Muscle layer of colon (tissue), 2 donors: ENCODE measurements around the gene NBDY.

Source experiments
- H3K27ac ChIP-seq: one replicate; pipeline ENCODE4 v1.7.0; 2013; ENCODE audit warnings: low read depth, mild to moderate bottlenecking, low read length, moderate library complexity
- H3K27me3 ChIP-seq, 2 donors: one replicate each; pipeline ENCODE4 v1.7.0; 2013; ENCODE audit warnings: low read length in 2 of 2, mild to moderate bottlenecking in 2 of 2; ENCODE audit not compliant: insufficient read depth in 2 of 2, control insufficient read depth in 1 of 2
- H3K36me3 ChIP-seq: one replicate; pipeline ENCODE4 v1.7.0; 2013; ENCODE audit warnings: mild to moderate bottlenecking, low read length; ENCODE audit not compliant: insufficient read depth
- H3K4me1 ChIP-seq: one replicate; pipeline ENCODE4 v1.7.0; 2013; ENCODE audit warnings: mild to moderate bottlenecking, low read length; ENCODE audit not compliant: insufficient read depth
- H3K4me3 ChIP-seq, 2 donors: one replicate each; pipeline ENCODE4 v1.7.0; 2013; ENCODE audit warnings: low read length in 2 of 2, low read depth in 1 of 2, mild to moderate bottlenecking in 1 of 2, moderate library complexity in 1 of 2
- H3K9ac ChIP-seq: one replicate; pipeline ENCODE4 v1.7.0; 2013; ENCODE audit warnings: low read length
- H3K9me3 ChIP-seq: one replicate; pipeline ENCODE4 v1.7.0; 2013; ENCODE audit warnings: mild to moderate bottlenecking, low read length
- donor health status: abdominal sarcoma.
- donor health status: Adenocarcinoma of cecum.

NBDY gene

DNA sequence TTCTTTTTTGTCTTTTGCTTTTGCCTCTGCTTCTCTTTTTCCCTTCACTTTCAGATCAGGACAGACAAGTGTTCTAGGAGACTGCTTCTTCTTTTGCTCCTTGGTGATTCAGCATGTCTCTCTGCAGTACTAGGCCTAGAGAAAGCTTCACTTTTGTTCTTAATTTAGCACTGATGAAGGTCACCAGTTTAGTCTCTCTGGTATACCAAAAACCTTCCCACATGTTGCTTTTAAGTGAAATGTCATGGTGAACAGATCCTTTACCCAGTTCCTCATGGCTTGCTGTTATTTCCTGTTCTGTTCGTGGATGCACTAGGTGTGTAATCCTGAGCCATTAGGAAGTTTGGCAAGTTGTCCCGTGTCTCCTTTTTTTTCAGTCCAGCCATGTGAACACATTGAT, 53.3 kb downstream of the NBDY start:
- peaks cover 20% of the 10 kb centered on the region for H3K4me1 ChIP-seq
- H3K27ac ChIP-seq, result no peak overlapping the region
- H3K4me3 ChIP-seq, result peak overlapping the region; percentile 27 to 42
- H3K9me3 ChIP-seq, result no peaks in the 10 kb centered on the region
- no peaks in the 10 kb centered on the region for H3K27me3 ChIP-seq
- no peaks in the 10 kb centered on the region for H3K36me3 ChIP-seq
- H3K9ac ChIP-seq, result no peak overlapping the region

DNA sequence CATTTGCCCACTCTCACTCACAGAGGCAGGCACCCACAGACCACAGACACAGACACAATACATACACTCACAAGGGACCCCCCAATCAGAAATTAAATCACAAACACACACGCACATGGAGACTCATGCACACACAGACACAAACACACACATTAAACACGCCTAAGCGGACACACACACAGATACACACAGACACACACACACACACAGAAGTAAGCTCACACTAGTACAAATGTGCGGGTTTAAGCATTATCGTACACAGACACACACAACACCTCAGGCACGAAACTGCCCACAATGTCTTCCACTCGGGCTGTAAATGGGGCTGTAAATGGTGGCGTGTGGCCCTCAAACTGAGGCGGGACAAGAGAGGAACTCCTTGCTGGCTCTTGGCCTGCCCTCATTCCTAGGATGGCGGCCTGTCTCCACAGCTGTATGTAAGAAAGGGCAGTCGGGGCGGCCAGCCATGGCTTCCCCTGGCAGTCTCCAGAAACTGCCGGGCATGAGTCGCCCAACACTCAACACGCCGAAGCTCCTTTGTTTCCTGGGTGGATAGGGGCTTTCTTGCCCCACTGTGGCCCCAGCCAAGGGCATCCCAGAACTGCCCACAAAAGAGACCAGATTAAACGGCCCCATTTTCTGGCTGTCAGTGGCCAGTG, 53.9 kb downstream of the NBDY start:
- no peaks in the 10 kb centered on the region for H3K9me3 ChIP-seq
- peaks cover 20% of the 10 kb centered on the region for H3K4me1 ChIP-seq
- H3K36me3 ChIP-seq, result no peaks in the 10 kb centered on the region
- H3K27ac ChIP-seq, result peak overlapping the region; percentile 63
- peak overlapping the region; percentile 27 to 42 for H3K4me3 ChIP-seq
- peak overlapping the region; percentile 37 for H3K9ac ChIP-seq
- no peaks in the 10 kb centered on the region for H3K27me3 ChIP-seq

DNA sequence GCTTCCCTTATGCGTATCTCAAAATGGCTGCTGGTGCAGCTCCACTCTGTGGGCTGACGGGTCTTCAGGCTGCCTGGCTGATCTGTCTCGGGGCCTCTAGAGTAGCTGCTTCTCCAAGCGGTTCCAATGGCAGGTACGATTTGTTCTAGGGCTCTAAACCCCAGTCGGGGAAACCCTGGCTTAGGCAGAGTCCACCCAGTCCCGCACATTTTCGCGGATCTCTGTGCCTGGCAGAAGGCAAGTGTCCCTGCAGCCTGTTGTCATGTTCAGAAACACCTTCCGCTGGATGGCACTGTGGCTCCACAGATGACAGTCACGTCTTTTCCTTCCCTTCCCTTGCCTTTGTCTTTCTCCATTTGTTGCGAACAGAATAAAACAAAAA, 54.4 kb downstream of the NBDY start:
- peak overlapping the region; percentile 63 for H3K27ac ChIP-seq
- no peaks in the 10 kb centered on the region for H3K36me3 ChIP-seq
- no peaks in the 10 kb centered on the region for H3K27me3 ChIP-seq
- peak overlapping the region; percentile 27 to 42 for H3K4me3 ChIP-seq
- peaks cover 20% of the 10 kb centered on the region for H3K4me1 ChIP-seq
- no peaks in the 10 kb centered on the region for H3K9me3 ChIP-seq
- H3K9ac ChIP-seq, result peak overlapping the region; percentile 37

DNA sequence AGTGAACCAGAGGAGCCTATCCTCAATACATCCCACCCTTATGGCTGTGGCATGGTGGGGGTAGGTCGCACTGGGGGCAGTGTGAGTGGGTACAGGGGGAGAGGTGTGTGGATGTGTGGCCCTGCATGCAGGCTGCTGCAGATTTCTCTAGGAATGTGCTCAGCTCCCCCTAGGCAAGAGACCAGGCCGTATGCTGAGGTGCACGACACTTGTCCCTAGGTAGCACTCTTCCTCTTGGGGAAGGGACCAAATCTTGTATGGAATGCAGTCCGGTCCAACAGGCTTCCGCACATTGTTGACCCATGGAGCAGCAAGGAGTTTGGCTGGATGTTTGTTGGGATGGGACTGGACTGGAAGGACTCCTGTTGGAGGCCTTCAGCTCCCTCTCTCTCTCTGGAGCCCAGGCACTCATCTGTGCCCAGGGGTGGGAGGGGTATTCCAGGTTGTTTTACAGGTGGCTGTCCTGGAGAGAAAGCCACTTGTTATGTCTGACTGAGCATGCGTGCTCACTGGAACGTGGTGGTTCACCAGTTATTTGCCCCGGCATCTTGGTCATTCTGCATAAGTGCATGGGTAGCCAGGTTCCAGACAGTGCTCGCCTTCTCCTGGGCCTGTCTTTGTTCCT, 55.1 kb downstream of the NBDY start:
- Histone ChIP-seq H3K36me3 (no peaks in the 10 kb centered on the region), H3K4me3 (peak overlapping the region in 1 of 2 donors; percentile 42), H3K9me3 (no peaks in the 10 kb centered on the region), H3K27ac (no peak overlapping the region), H3K9ac (no peak overlapping the region), H3K27me3 (no peaks in the 10 kb centered on the region), H3K4me1 (peaks cover 20% of the 10 kb centered on the region)

DNA sequence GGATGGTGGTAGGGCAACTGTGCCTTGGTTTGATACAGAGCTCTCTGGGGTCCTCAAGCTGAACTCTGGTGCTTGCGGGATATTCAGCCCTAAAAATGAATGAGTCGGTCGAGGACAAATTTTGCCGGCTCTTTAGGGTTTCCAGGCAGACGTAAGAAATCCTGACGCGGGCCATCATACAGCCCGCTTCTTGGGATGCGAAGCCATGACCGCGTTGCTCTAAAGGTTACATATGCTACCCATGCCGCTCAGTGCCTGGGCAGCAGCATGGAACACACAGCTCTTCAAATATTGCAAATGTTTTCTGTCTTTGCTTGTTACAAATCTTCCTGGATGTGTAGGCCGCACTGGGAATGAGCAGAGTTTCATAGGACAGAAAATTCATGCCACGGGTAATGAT, 55.6 kb downstream of the NBDY start:
- Histone ChIP-seq H3K9me3 (no peaks in the 10 kb centered on the region), H3K27ac (no peak overlapping the region), H3K4me3 (no peak overlapping the region), H3K4me1 (peaks cover 20% of the 10 kb centered on the region), H3K27me3 (no peaks in the 10 kb centered on the region), H3K36me3 (no peaks in the 10 kb centered on the region), H3K9ac (no peak overlapping the region)

DNA sequence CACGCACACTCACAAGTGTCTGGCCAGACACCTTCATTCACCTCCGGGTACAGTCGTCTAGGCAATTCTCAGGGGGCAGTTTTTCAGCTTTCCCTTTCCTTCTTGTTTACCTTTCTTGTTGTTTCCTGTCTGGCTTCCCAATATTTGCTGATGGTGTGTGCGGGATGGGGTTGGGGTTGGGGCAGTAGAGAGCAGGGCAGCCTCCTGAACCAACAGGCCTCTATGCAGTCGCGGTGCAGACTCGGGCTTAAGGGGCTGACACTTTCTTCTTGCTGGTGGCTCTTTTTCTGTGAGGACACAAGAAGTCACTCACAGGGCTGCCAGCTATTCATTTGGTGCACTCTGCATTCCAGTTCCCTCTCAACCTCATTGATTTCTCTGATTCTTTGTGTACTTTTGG, 56.4 kb downstream of the NBDY start:
- H3K4me1 ChIP-seq, result peaks cover 20% of the 10 kb centered on the region

DNA sequence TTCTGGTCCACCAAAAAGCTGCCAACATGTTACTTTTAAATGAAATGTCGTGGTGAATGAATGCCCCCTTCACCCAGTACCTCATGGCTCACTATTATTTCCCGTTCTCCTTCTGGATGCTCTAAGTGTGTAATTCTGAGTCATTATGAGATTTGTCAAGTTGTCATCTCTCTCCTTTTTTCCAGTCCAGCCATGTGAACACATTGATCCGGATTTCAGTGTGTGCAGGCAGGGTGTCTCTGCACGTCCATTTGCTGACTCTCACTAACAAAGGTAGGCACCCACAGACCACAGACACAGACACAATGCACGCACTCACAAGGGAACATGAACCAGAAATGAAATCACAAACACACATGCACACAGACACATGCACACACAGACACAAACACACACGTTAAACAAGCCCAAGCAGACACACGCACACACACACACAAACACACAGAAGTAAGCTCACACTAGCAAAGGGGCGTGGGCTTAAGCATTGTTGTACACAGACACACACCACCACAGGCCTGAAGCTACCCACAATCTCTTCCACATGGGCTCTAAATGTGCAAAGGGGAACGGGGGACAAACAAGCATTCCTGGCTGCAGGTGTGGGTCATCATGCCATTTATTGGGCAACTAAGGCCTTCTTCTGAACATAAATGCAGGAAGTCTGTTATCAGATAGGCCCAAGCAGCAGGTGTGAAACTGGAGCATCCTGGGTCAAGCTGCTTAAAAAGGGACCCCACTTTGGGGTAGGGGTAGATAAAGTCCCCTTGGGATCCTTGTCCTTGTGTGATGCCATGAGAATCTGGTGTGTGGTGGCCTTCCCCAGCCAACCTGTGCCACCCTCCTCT, 58.1 kb downstream of the NBDY start:
- Histone ChIP-seq H3K4me1 (peaks cover 15% of the 10 kb centered on the region), H3K27ac (no peak overlapping the region), H3K4me3 (no peak overlapping the region), H3K27me3 (no peaks in the 10 kb centered on the region), H3K9ac (no peak overlapping the region), H3K9me3 (no peaks in the 10 kb centered on the region), H3K36me3 (no peaks in the 10 kb centered on the region)

More for the DNA sequence above, 56.4 kb downstream of the NBDY start:
- no peaks in the 10 kb centered on the region for H3K27me3 ChIP-seq
- H3K36me3 ChIP-seq, result no peaks in the 10 kb centered on the region
- H3K27ac ChIP-seq, result no peak overlapping the region
- H3K9me3 ChIP-seq, result no peaks in the 10 kb centered on the region
- no peak overlapping the region for H3K9ac ChIP-seq
- H3K4me3 ChIP-seq, result no peak overlapping the region

DNA sequence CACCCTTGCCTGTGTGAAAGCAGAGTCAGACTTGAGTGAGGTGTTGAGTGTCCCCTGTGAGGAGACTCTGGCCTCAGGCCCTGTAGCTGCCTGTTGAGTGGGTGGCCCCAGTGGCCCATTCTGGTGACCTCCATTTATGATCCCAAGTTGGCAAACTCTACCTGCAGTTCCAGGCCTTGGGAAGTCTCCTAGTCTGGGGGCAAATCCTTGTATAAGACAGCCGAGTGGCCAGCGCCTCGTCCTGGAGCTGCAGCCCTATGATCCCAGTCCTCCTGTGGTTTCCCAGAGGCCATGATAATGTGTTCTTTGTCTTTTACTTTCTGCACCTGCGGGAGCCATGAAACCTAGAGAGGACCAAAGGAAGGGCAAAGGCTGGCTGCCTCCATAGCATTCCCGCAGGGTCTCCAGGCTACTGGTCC, 58.7 kb downstream of the NBDY start:
- no peaks in the 10 kb centered on the region for H3K27me3 ChIP-seq
- H3K27ac ChIP-seq, result no peak overlapping the region
- no peak overlapping the region for H3K9ac ChIP-seq
- H3K9me3 ChIP-seq, result no peaks in the 10 kb centered on the region
- H3K4me3 ChIP-seq, result no peak overlapping the region
- H3K36me3 ChIP-seq, result no peaks in the 10 kb centered on the region
- peaks cover 9% of the 10 kb centered on the region for H3K4me1 ChIP-seq

DNA sequence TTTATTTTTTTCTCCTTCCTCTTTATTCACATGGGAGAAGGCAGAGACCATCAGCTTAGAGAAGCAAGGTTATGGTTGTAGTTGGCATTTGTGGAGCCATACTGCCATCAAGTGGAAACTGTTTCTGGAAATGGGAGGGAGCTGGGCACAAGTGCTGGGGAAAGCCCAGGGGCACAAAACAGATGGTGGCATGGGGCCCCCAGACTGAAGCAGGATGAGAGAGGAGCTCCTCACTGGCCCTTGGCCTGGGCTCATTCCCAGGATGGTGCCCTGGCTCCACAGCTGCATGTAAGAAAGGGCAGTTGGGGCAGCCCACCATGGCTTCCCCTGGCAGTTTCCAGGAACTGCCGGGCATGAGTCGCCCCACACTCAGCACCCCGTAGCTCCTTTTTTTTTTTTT, 59.2 kb downstream of the NBDY start:
- Histone ChIP-seq H3K27ac (no peak overlapping the region), H3K4me1 (peaks cover 6% of the 10 kb centered on the region), H3K4me3 (no peak overlapping the region), H3K9ac (no peak overlapping the region), H3K9me3 (no peaks in the 10 kb centered on the region), H3K27me3 (no peaks in the 10 kb centered on the region), H3K36me3 (no peaks in the 10 kb centered on the region)

DNA sequence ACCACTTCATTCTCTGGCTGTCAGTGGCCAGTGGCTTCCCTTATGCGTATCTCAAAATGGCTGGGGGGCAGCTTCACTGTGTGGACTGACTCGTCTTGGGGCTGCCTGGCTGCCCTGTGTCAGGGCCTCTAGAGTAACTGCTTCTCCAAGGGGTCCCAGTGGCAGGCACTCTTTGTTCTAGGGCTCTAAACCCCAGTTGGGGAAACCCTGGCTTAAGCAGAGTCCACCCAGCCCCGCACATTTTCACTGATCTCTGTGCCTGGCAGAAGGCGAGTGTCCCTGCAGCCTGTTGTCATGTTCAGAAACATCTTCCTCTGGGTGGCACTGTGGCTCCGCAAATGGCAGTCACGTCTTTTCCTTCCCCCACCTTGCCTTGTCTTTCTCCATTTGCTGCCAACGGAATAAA, 59.7 kb downstream of the NBDY start:
- Histone ChIP-seq H3K27me3 (no peaks in the 10 kb centered on the region), H3K9ac (no peak overlapping the region), H3K27ac (no peak overlapping the region), H3K9me3 (no peaks in the 10 kb centered on the region), H3K36me3 (no peaks in the 10 kb centered on the region), H3K4me1 (peaks cover 4% of the 10 kb centered on the region), H3K4me3 (no peak overlapping the region)

DNA sequence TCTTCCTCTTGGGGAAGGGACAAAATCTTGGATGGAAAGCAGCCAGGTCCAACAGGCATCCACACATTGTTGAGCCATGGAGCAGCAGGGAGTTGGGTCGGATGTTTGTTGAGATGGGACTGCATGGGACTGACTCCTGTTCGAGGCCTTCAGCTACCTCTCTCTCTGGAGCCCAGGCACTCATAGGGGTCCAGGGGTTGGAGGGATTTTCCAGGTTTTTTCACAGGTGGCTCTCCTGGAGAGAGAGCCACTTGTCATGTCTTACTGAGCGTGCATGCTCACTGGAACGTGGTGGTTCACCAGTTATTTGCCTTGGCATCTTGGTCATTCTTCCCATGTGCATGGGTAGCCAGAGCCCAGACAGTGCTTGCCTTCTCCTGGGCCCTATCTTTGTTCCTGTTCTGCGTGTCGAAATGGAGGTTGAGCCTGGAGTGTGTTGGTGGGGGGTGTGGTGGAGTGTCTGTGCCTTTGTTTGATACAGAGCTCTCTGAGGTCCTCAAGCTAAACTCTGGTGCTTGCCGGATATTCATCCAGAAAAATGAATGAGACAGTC, 60.6 kb downstream of the NBDY start:
- Histone ChIP-seq H3K4me3 (no peak overlapping the region), H3K9ac (no peak overlapping the region), H3K36me3 (no peaks in the 10 kb centered on the region), H3K27ac (no peak overlapping the region), H3K4me1 (no peaks in the 10 kb centered on the region), H3K27me3 (no peaks in the 10 kb centered on the region), H3K9me3 (no peaks in the 10 kb centered on the region)
